NK-92 (cell line): Measurements from ENCODE around the gene ETV3L.

Experiments used
- DNase-seq: peaks from one replicate; lab custom pipeline; 2025; ENCODE audit not compliant: unreplicated experiment; lab: John Stamatoyannopoulos, UW

Gene ETV3L

DNA sequence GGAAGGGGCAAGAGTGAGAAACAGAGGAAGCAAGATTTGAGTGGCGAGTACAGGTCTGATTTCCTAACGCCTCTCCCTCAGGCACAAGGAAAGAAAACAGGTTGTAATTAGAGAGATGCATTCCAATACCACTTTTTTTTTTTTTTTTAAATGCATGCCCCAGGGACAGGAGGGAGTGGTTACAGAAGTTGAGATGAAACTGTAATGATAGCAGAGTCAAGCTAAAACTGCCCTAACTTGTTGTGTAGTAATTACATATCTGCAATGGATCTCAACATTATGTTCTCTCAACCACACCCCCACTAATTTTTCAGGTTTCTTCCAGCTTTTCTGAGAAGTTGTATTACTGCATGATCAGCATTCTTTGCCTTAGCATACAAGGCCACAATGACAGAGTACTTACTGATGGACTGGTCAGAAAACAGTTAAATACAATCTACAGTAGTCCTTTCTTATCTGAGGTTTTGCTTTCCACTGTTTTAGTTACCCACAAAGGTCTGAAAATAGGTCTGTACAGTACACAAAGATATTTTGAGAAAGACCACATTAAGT lies 33.1 kb upstream of the ETV3L start:
- no peak for DNase-seq

- no peak for DNase-seq
These were observed 32.5 kb upstream of the ETV3L start for GRCh38 chr1:157132111-157132510.

GRCh38 chr1:157131281-157131680 lies 31.7 kb upstream of the ETV3L start:
- DNase-seq = no peak

DNA sequence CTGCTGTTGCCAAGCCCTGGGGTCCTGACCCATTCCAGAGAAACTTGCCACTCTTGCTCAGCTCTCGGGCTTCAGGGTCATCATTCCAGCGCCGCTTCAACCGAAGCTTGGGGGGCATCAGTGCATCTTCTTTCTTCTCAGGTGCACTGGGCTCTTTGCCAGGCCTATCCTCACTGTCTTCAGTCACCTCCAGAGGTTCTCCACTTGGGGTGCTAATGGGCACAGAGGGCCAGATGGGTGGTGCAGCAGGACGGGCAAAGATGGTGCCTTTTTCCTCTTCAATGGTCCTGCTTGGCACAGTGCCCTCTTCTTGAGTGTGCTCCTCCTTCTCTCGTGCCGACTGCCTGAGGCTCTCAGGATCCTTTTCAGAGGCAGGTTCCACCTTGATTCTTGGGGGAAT lies 25.2 kb upstream of the ETV3L start:
- DNase-seq = no peak

- DNase-seq = no peak
These were observed 19.8 kb upstream of the ETV3L start for GRCh38 chr1:157119448-157119847.

- DNase-seq = no peak
These were observed 19.4 kb upstream of the ETV3L start for GRCh38 chr1:157119008-157119407.

DNA sequence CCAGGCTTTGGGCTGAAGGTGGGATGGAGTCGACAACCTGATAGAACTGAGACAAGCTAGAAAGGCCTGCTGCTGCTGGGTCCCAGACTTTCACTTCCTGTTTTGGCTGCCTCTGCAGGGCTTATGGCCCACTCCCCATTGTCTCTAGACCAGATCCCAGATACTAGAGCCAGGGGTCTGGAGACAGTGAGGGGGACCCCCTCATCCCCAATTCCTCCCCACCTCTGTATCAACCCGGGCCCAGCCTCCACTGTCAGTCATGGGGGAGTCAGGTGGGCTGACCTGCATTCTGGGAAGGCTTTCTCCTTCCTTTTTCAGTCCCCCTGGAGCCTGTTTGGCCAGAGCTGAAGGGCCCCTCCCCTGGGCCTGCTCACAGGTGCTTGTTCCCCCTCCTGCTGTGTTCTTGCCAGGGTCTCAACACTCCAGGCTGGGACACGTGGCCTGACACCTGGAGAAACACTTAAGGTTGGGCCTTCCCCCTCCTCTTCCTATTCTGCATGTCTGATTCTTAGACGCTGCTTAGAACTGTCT lies 18.0 kb upstream of the ETV3L start:
- DNase-seq = no peak

GRCh38 chr1:157116737-157117103 lies 17.1 kb upstream of the ETV3L start:
- DNase-seq = no peak

DNA sequence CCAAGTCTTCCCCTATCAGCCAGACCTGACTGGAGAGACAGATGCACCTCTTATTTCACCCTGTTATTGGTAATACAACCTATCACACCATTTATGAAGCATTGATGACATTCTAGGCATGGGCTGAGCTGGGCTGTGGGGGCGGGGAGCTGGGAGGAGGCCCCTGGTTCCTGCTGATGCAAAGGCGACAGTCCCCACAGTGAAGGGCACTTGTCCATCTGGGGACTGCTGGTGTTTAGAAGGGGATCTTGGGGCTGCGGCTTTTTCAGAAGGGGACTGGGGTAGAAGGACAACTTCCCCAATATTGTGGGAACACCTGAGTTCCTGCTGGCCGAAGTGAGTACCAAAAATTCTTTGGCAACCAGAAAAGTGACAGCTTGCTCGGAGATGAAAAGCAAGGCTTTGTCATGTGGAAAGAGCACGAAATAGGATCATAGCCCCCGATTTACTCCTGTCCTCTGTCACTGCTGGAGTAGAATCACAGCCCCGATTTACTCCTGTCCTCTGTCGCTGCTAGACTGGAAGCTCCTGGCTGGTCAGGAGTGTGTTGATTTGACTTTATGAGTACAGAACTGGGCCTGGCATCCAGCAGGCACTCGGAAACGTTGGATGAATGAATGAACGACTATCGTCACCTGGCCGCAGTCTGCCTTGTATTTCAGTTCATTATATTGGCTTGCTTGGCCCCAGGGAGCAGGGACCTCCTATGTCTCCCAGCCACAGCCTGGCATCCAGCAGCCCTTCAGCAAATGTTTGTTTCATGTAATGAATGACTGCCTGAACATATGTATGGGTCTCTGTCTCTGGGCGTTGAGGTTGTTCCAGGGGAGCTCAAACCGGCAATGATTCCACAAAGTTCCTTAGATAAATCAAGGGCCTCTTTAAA lies 16.5 kb upstream of the ETV3L start:
- DNase-seq = no peak

DNA sequence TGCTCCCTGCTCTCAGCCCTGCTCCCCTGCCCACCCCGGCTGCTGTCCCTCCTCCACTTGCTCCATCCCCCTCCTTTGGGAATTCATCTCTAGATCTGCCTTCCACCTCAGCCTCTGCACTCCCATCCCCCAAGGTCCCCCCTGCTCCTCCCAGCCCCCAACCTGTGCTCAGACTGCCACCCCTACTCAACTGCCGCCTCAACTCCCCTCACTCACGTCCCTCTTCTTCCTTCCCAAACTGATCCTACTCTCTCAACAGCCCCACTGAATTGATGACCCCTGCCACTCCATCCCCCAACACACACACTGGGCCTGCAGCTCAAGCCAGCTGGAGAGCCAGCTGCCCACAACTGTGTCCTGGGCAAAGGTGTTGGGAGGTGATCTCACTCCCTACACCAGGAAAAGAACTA lies 15.8 kb upstream of the ETV3L start:
- no peak for DNase-seq

DNA sequence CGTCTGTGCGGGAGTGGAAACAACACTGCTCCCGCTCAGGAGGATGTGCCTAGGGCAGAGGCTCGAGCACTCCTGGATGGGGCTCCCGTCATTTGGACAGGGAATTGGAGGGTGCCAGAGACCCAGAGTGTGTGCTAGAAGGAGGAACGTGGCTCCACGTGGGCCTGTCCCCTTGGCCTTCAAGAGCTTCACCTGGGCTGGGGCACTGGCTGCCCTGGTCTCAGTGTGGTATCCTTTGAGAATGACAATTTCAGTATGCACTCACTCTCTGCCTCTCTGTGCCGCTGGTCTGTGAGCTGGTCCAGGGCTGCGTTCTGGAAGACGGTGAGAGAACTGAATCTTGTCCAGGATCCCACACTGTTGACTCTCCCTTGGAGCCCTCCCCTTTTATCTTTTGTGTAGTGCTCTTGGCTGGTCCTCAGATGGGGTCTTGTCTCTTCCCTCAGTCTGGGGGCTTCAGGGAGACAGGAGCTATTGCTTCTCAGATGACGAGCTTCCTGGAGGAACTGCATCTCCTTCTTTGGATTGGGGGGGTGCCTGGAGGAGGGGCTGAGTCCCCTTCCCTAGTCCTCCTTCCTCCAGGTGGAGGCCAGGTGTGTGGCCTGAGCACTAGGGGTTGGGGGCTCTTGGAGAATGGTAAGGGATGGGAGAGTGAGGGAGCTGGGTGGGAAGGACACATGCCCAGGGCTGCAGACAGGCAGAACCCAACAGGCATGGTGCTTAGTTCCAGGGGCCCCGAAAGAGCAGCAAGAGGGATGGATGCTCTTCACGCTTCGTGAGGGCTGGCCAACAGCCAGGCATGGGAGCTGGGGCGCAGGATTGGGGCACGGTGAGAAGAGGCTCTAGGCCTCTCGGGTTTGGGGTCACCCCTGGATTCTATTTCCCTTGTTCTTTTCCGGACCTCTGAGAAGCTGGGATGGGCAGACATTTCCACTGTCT lies 14.8 kb upstream of the ETV3L start:
- no peak for DNase-seq

GRCh38 chr1:157113631-157114030 lies 14.0 kb upstream of the ETV3L start:
- no peak for DNase-seq

GRCh38 chr1:157113106-157113505 lies 13.5 kb upstream of the ETV3L start:
- DNase-seq = no peak

DNA sequence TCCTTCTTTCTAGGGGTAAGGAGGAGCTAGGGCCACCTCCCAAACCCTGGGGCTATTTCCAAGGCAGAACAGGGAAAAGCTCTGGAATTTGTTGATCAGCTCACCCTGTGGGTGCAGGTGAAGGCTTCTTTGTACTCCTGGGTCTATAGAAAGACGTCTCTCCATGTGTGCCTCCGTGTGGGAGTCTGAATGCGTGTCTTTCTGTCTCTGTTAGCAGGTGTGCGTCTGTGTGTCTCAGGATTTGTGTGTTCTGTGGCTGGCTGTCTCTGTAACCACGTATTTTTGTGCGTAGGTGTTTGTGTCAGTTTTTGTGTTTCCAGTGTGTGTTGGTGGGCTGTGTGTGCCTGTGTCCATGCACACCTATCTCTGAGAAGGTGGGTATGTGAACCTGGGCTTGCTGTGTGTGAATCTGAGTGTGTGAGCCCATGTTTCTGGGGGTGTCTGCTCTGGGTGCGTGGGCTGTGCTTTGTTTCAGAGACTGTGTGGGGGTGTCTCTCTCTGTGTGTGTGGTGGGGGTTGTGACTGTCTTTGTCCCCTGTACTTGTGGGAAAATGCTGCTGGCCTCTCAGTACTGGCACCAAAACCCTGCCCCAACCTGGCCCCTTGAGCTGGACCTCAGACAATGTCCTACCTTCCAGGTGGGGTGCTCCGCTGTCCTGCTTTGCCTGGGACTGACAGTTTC lies 12.7 kb upstream of the ETV3L start:
- DNase-seq = no peak

GRCh38 chr1:157111396-157112165 lies 12.0 kb upstream of the ETV3L start:
- no peak for DNase-seq

GRCh38 chr1:157110686-157111085 lies 11.1 kb upstream of the ETV3L start:
- no peak for DNase-seq

DNA sequence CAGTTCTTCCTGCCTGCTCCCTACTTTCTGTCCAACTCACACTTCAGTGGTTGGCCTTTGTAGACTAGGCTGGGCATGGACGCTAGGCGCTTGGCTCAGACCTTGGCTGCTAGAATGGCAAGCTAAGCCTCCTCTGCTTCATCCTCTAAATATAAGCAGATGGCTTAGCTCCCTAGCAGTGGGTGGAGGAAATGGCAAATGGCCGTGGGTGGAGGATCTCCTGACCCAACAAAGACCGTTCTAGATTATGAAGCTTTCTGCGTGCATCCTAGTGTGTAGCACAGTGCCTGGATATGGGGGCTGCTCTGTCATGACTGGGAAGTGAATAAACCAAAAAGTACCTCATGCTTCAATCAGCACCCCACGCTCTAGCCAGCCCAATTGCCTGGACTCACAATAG lies 10.4 kb upstream of the ETV3L start:
- no peak for DNase-seq

DNA sequence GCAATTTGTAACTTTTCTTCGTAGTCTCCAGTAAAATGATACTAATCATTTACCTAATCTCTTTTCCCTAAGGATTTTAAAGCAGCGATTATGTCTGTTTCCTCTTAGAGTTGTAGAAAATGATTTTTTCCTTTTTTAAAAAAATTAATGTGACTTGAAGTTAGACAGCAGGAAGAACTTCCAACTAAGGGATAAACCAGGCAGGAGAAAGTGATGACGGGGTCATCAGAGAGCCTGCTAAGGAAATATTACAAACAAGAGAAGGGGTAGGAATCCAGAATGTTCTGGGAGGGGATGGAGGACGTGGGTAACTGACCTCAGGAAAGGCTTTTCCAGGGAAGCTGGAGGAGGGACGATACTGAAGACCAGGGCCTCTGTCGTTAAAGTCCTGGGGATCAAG lies 8.8 kb upstream of the ETV3L start:
- no peak for DNase-seq

- no peak for DNase-seq
These were observed 8.1 kb upstream of the ETV3L start for GRCh38 chr1:157107702-157108101.

DNA sequence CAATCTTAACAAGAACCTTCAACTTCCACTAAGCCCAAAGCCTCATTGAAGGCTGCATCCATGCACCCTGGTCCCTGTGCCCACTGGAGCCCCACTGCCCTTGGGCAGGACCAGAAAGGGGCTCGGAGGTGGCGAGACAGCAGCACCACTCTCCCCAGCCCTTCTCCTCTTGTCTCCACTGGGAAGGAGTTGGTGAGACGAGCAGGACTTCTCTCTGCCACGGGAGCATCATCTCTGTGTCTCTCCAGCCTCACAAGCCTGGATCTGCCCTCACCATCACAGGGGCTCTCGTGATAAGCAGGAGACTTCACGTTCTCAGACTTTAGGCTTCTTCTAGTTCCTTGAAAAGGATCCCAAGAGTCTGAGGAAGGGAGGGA lies 7.2 kb upstream of the ETV3L start:
- DNase-seq = no peak
